Measurements from ENCODE around the gene INPP5D.

GRCh38 chr2:233129351-233129978 is 69.3 kb downstream of the INPP5D start:
- no peak for TF ChIP-seq CTCF (IDR thresholded peaks at IDR 0.05)
- no peak for TF ChIP-seq POLR2A (IDR thresholded peaks at IDR 0.05)
- no peak for TF ChIP-seq POLR2AphosphoS5 (IDR thresholded peaks at IDR 0.05)

Measured in transverse colon (tissue), 4 donors.